CD4-positive, alpha-beta T cell (primary cell): ENCODE data around the gene MIPOL1. TPM values are rescaled to one million over a fixed set of nuclear protein-coding genes. Genes with fewer than 3 reads are reported as not detected.

Experiments
- ATAC-seq: fragments of 200-7000 bp; cut with Tn5 transposase; one replicate; pipeline ENCODE4 v1.10.0; 2022; ENCODE audit warnings: mild to moderate bottlenecking; ENCODE audit not compliant: poor library complexity
- CTCF ChIA-PET: fragments of 350-600 bp; sonication (Branson Sonifier 250); formaldehyde crosslinking; loops from one replicate; lab custom pipeline; 2021; ENCODE audit warnings: antibody characterized with exemption, inconsistent platforms; lab: Charles Lee
- POLR2A ChIA-PET: fragments of 350-600 bp; sonication (Branson Sonifier 250); formaldehyde crosslinking; loops from one replicate; lab custom pipeline; 2021; ENCODE audit warnings: antibody characterized with exemption, inconsistent platforms; lab: Charles Lee
- DNase-seq, 14 experiments: peaks; one replicate each; pipeline ENCODE4 v3.0.0-alpha.2; 2013 to 2020; ENCODE audit warnings: mixed read lengths in 2 of 14
- H3K27ac ChIP-seq, 2 donors: one replicate each; pipeline versions ENCODE4 v1.5.1 to v1.7.0; 2013; ENCODE audit warnings: low read length in 2 of 2, low read depth in 1 of 2, mild to moderate bottlenecking in 1 of 2
- H3K27me3 ChIP-seq, 2 experiments: 1 replicate in 1 of 2; 2 replicates in 1 of 2; pipeline versions ENCODE4 v1.6.1 to v1.7.0; 2013; ENCODE audit warnings: low read length in 2 of 2, control low read depth in 1 of 2, mild to moderate bottlenecking in 1 of 2, moderate library complexity in 1 of 2; ENCODE audit not compliant: insufficient read depth in 2 of 2, control insufficient read depth in 1 of 2
- H3K36me3 ChIP-seq: one replicate; pipeline ENCODE4 v1.6.1; 2013; ENCODE audit warnings: low read length, control low read depth; ENCODE audit not compliant: insufficient read depth
- H3K4me1 ChIP-seq: one replicate; pipeline ENCODE4 v1.6.1; 2013; ENCODE audit warnings: low read length, control low read depth; ENCODE audit not compliant: insufficient read depth
- H3K4me3 ChIP-seq: one replicate; pipeline ENCODE4 v1.5.1; 2013; ENCODE audit warnings: mild to moderate bottlenecking, low read length, moderate library complexity
- H3K9me3 ChIP-seq, 2 experiments: 1 replicate in 1 of 2; 2 replicates in 1 of 2; pipeline versions ENCODE4 v1.6.1 to v1.7.0; 2013; ENCODE audit warnings: low read length in 2 of 2, mild to moderate bottlenecking in 2 of 2, control low read depth in 1 of 2, moderate library complexity in 1 of 2; ENCODE audit not compliant: control insufficient read depth in 1 of 2, insufficient read depth in 1 of 2
- H3K27ac Mint-ChIP-seq: one replicate; pipeline ENCODE4 v1.8.0; 2020; ENCODE audit warnings: mixed read lengths
- H3K27me3 Mint-ChIP-seq: one replicate; pipeline ENCODE4 v1.8.0; 2021; ENCODE audit warnings: mixed read lengths
- H3K36me3 Mint-ChIP-seq: one replicate; pipeline ENCODE4 v1.8.0; 2021; ENCODE audit warnings: low read depth, mixed read lengths
- H3K4me1 Mint-ChIP-seq: one replicate; pipeline ENCODE4 v1.8.0; 2021; ENCODE audit warnings: low read depth, mixed read lengths
- H3K4me3 Mint-ChIP-seq: one replicate; pipeline ENCODE4 v1.8.0; 2020; ENCODE audit warnings: mild to moderate bottlenecking, mixed read lengths
- H3K9me3 Mint-ChIP-seq: one replicate; pipeline ENCODE4 v1.8.0; 2020; ENCODE audit warnings: mixed read lengths
- CTCF ChIP-seq: fragments of 200-600 bp; IDR thresholded peaks from one replicate; pipeline ENCODE4 v1.8.0; 2022; ENCODE audit warnings: antibody characterized with exemption, mild to moderate bottlenecking
- intact Hi-C, 2 experiments: fragments of 100-400 bp; cut with DNase I in 1 of 2; cut with micrococcal nuclease in 1 of 2; formaldehyde crosslinking; loops; one replicate each; pipeline versions ENCODE4 v1.15.1 to v1.9.0; 2023 to 2025; cut with DNase I, micrococcal nuclease
- total RNA-seq, 174 experiments: library from RNA in 2 of 174; stranded (reverse) in 2 of 174; gene quantifications; one replicate each; pipeline ENCODE4 v1.2.3 and lab custom pipeline; 2021 to 2026

The MIPOL1 gene
- total RNA-seq, 2 experiments from 2014 or later: 0.30 TPM; not detected in 1

- Mint-ChIP-seq H3K27ac (no peak overlapping the region), H3K9me3 (peaks cover 3% of the 10 kb centered on the region), H3K27me3 (no peaks in the 10 kb centered on the region), H3K4me3 (no peak overlapping the region), H3K4me1 (no peaks in the 10 kb centered on the region), H3K36me3 (no peaks in the 10 kb centered on the region)
- Histone ChIP-seq H3K27me3 (no peaks in the 10 kb centered on the region), H3K36me3 (no peaks in the 10 kb centered on the region), H3K4me1 (no peaks in the 10 kb centered on the region), H3K4me3 (no peak overlapping the region), H3K9me3 (peaks cover 0 to 4% of the 10 kb centered on the region in 2 experiments), H3K27ac (no peak overlapping the region)
- POLR2A ChIA-PET: no interaction called here
- no peak for TF ChIP-seq CTCF
- DNase-seq (no peak), ATAC-seq (no peak)
- CTCF ChIA-PET: no interaction called here
- intact Hi-C loops: no loop called here
Measured at GRCh38 chr14:37526994-37527393, 329.3 kb downstream of the MIPOL1 start.

GRCh38 chr14:37539992-37540391 lies 342.3 kb downstream of the MIPOL1 start:
- Mint-ChIP-seq H3K9me3 (peaks cover 3% of the 10 kb centered on the region), H3K4me3 (no peak overlapping the region), H3K27me3 (no peaks in the 10 kb centered on the region), H3K36me3 (no peaks in the 10 kb centered on the region), H3K4me1 (no peaks in the 10 kb centered on the region), H3K27ac (no peak overlapping the region)
- DNase-seq (no peak), ATAC-seq (no peak)
- Histone ChIP-seq H3K36me3 (no peaks in the 10 kb centered on the region), H3K27me3 (no peaks in the 10 kb centered on the region), H3K4me1 (no peaks in the 10 kb centered on the region), H3K27ac (no peak overlapping the region), H3K9me3 (no peaks in the 10 kb centered on the region), H3K4me3 (no peak overlapping the region)
- CTCF ChIA-PET: no interaction called here
- no peak for TF ChIP-seq CTCF
- intact Hi-C loops: no loop called here
- POLR2A ChIA-PET: no interaction called here

- Mint-ChIP-seq H3K27me3 (no peaks in the 10 kb centered on the region), H3K9me3 (peaks cover under 1% of the 10 kb centered on the region), H3K4me3 (no peak overlapping the region), H3K27ac (no peak overlapping the region), H3K4me1 (no peaks in the 10 kb centered on the region), H3K36me3 (no peaks in the 10 kb centered on the region)
- ChIA-PET POLR2A (no interaction called here), CTCF (no interaction called here)
- no peak for DNase-seq
- H3K9me3 ChIP-seq: no peaks in the 10 kb centered on the region
- no peak for ATAC-seq
- no peaks in the 10 kb centered on the region for H3K36me3 ChIP-seq
- no peaks in the 10 kb centered on the region for H3K4me1 ChIP-seq
- no peak overlapping the region for H3K4me3 ChIP-seq
- no peaks in the 10 kb centered on the region for H3K27me3 ChIP-seq
- intact Hi-C loops: no loop called here
- TF ChIP-seq CTCF: no peak
- H3K27ac ChIP-seq: no peak overlapping the region
Measured at GRCh38 chr14:37544407-37544806, 346.7 kb downstream of the MIPOL1 start.
